HG03139 (cell line): Measurements from ENCODE around the gene SMIM23.

Source experiments
- ATAC-seq: cut with Tn5 transposase; IDR thresholded peaks from one replicate; pipeline ENCODE4 v1.9.1; 2021; ENCODE audit not compliant: unreplicated experiment

SMIM23 gene

DNA sequence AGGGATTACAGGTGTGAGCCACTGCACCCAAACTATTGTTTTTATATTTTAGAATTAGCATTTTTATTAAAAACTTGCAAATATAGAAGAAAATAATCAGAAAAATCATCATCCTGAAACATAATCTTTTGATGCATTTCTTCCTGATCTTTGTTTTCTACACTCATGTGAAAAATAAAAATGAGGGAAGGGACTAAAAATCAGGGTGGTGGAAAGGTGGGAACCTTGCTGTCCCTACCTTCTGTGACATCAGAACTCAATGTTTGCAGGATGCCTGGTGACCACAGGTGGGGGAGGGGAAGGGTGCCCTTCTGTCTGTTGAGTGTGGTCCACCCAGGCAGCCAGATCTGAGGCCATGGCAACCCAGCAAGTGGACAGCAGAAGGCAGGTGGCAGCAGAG lies at the start of gene SMIM23:
SMIM23 (plus strand) TSS at position 301 of the 400 bp plus-strand sequence; CDS start at position 356, 55 bp downstream.
- no peak for ATAC-seq

DNA sequence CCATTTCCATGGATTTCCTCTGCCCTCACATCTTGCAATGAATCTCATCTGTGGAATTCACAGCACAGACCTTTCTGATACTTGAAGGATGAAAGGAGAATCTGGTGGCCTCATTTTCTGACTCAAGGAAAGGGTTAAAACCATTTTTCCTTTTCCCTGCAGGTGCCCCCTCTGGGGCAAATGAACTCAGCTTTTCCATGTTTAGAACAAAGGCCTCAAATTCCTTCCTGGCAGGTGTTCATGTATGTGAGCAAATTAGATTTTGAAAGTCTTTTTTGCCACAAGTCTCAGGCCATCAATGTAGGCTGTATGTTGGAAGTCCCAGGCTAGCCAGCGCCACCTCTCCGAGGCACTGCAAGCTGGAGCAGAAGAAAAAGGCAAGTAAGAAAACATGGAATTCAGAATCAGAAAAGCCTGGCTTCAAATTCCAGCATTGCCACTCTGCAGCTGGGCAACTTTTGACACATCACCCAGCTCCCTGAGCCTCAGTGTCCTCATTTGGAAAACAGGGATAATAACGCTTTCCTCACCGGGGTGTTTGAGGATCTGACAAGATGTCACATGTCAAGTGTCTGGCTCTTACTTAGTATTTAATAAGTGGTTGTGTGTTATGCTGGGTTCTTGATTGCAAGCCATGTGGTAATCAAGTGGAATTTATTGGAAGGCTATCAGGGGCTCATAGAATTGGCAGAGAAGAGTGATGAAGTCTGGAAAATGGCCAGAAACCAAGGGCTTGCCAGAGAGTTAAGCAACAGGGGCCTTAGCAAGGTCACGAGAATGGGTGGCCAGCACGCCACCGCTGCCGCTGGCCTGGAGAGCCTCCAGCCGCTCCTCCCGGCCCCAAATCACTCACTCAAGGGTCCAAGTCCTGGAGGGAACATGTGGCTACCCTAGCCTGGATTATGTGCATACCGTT lies 48.4 kb upstream of the SMIM23 start:
- ATAC-seq: no peak

DNA sequence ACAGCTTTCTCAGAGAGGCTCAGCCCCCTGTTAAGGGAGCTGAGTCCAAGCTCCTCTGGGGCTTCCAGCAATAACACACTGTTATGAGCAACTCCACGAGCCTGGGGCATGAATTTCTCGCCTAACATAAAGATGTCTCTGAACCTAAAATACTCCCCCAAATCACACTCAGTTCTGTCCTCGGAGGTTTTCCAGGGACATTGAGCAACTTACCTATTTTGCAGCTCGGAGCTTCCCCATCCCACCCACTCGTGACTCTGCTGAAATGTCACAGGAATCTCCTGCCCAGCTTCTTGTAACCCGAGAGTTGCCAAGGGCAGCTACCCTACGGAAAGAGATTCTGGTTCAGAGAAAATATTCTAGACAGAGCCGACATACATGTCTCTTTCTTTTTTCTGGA lies 47.1 kb upstream of the SMIM23 start:
- ATAC-seq: no peak

DNA sequence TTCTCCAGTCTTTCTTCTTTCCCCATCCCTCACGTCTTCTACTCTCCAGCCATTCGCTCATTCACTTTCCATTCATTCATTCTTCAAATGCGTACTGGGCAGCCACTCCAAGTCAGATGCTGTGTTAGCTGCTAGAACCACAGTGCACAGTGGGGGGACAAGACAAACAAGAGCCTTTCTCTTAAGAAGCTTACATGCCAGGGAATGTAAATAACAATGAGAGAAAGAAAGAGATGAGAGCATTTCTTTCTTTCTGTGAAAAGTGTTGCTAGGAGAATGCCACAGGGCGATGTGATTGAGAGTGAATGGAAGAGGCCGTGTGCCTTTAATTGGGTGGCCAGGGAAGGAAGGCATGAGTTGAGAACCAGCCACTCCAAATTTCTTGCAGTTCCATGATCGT lies 46.3 kb upstream of the SMIM23 start:
- ATAC-seq: no peak

DNA sequence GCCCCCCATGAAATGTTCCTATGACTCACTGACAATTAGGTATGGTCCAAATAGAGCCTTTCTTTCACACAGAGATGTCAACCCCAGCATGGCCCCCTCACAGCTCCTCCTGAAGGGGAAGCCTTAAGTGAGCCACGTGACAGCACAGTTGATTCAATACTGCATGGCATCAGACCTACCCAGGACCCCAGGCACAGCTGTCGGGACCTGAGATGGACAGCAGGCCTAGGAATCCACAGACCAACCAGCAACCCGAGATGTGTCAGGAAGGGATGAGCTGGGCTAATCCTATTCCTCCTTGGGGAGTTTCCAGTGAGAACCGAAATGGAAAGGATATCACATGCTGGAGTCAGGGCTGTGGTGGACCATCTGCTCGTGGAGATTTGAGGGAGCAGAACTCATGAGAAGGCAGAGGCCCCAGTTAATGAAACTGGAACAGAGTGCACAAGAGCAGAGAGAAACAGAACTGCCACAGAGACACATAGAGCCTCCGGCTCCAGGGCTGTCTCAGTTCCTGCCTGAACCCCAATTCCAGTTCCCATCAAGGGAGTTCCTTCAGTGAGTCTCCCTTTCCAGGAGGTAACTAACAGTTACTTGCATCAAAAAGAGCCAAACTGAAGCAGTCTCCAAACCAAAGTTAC lies 42.1 kb upstream of the SMIM23 start:
- ATAC-seq: no peak

DNA sequence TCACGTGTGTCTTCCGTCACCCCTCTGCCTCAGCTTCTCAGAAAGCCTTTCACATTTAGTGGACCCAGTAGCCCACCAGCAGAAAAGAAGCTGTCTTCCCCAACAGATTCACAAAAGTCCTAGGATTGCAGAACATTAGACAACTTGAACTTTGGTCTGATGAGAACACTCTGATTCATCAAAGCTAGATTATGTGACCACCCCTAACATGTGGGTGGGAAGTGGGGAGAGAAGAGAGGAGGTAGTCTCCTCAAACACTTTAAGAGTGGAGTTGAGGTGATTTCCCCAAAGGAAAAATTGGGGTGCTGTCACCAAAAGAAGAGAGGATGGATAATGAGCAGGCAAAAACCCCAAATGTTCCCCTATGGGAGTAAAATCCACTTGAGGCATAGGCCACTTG lies 41.4 kb upstream of the SMIM23 start:
- no peak for ATAC-seq

DNA sequence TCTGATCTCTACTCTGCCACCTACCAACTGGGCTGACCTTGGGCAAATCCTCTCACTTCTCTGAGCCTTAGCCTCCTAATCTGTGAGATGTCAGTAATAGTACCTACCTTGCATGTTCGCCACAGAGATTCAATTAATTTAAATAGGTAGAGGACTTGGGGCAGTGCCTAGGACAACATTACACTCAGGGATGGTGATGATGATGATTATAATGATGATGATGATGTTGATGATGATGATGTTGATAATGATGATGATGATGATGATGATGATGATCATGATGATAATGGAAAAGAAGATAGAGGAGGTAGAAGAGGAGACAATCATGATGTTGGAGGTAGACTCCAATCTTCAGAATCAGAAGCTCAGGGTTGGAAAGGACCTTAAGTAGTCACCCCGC lies 40.7 kb upstream of the SMIM23 start:
- ATAC-seq: no peak

DNA sequence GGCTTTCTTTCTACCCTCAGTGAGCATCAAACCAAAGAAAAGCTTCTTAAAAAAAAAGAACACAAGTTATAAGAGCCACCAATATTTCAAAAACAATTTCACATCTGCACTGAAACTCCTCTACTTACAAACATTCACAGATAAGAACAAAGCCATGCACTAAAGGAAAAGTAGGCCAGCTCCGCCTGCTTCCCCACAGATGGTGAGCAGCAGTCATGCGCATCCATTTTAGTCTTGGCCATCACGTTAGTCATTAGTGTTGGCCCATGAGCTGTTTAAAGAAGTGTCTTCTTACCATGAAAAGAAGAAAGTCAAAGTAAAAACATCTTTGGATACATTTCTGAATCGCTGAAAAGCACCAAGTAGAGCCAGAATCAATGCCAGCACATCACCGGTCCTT lies 40.0 kb upstream of the SMIM23 start:
- ATAC-seq: no peak

DNA sequence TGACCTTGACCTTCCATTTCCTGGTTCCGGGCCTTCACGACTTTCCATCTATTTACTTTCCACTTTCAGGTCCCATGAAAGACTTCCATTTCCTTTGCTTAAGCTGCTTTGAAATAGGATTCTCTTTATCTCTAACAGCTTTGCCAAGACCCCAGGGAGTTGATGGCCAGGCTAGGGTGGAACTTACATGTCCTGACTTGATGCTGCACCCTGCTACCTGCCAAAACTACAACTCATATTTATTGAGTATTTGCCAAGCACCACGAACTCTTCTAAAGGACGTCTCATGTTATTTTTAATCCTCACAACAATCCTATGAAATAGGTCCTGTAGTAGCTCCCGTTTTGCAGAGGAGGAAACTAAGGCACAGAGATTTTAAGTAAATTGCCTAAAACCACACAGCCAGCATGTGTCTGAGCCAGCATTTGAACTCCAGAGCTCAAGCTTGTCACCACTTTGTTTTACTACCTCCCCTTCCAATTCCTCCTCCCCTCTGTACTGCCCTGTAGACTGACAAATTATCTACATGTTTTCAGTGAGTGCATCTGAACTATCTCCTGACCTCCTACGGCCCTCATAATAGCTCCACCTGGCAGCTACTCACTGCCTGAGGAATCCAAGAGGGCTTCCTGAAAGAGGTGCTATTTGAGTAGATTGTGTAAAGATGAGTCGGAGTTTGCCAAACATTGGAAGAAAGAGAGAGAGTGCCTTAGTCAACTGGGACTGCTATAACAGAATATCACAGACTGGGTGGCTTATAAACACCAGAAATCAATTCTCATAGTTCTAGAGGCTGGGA lies 38.4 kb upstream of the SMIM23 start:
- no peak for ATAC-seq

DNA sequence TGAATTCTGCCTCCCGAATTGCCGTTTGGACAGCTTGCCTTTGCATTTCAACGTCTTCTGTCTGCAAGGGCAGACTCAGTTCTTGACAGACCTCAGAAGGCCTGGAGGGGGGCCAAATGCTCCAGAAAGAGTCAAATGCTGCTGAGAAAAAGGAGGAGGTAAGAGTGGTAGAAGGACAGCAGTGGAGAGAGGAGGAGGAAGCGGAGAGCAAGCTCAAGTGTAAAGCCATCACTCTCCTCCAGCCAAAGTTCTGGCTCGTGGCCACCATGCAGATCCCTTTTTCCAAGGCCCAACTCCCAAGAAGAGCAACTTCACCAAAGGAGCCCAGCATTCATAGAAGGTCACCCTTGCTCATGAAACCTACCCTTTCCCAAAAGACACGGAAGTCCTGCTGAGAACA lies 36.9 kb upstream of the SMIM23 start:
- no peak for ATAC-seq

DNA sequence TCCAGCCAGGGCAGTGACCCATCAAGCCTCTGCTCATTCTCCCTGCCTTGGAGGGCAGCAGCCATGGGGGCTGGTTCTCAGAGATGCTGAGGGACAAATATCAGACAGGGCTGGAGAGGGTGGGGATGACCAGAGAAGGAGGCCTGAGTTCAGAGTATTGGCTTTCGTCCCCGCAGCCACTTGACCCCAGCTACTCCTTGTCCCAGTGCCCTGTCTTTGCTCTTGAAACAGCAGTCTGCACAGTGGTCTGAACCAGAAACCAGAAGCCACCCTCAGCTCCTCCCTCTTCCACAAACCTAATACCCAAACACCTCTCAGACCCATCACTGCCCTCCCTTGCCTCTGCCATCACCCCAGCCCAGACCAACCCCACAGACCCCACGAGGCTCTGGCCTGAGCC lies 36.3 kb upstream of the SMIM23 start:
- no peak for ATAC-seq

DNA sequence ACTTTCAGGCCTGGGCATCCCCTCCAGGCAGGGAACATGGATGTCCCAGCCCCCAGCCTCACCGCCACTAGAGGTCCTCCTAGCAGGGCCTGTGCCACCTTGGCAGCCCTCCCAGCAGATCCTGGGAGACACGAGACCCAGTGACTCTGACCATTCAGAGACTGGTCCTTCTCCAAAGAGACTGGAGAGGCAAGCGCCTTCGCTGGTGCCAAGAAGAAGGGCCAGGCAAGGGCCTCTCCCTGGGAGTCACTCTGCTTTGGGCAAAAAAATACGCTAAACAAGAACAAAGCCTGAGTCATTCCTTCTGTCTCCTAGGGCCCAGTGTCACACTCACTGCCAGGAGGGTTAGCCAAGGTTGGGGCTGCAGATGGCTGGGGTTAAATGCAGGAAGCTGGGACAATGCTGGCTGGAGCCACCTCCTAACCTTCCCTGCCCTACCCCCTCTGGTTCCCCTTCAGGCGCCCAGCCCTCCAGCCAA lies 35.3 kb upstream of the SMIM23 start:
- ATAC-seq: no peak

DNA sequence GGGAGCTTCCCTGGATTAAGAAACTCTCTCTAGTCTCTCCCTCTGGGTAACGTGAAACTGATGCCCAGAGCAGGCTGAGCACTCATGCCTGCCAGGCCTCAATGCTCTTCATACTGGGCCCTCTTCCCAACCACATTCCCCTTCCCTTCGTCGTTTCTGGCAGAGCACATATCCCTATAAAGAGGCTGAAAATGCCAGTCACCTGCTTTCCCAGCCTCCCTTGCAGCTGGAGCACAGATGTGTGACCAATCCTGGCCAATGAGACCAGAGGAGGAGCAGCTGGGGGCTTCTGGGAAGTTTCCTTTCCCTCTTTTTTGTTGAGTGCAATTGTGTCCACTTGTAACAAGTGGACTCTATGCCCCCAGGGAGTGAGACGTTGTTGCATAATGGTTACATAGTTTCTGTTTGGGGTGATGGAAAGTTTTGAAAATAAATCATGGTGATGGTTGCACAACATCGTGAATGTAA lies 30.2 kb upstream of the SMIM23 start:
- no peak for ATAC-seq

DNA sequence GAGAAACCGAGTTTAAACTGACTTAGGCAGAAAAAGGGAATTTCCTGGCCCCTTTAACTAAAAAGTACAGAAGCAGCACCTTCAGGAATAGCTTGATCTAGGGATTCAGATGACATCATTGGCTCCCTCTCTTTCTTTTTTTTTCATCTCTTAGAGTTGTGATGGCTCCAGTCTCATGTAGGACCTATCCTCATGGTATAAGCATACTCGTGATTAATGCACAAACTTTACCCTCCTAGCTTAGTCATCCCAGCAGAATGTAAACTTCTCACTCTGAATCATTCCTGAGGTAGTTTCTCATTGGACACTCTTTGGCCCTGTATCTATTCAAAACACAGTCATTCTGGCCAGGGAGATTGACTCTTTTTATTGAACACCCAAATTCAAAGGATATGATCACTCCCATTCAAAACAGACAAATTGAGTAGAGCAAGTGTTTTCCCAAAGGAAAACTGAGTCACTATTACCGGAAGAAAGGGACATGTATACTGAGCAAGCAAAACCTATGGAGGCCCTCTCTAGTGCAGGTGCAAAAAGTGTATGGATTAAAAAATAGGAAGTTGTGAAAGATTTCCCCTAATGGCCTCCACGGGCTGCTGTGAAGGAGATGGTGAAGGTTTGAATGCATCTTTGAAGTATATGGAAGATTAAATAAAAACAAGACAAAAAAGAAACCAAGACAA lies 27.6 kb upstream of the SMIM23 start:
- no peak for ATAC-seq

DNA sequence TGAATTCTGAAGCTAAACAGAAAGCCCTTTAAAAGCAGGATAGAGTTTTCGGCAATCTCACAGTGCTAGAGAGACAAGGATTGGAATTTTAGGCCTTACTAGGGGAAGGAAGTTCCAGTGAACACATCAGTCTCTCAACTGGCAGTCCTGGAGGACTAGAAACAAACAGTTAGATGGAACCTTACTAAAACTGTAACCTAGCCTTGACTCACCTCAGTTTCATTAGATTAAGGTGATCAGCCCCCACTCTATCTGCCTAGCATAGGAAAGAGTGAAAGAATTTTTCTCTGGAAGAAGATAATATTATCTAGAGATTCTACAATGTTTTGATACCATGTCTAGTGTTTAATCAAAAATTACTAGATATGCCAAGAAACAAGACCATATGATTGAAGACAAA lies 25.8 kb upstream of the SMIM23 start:
- ATAC-seq: no peak

DNA sequence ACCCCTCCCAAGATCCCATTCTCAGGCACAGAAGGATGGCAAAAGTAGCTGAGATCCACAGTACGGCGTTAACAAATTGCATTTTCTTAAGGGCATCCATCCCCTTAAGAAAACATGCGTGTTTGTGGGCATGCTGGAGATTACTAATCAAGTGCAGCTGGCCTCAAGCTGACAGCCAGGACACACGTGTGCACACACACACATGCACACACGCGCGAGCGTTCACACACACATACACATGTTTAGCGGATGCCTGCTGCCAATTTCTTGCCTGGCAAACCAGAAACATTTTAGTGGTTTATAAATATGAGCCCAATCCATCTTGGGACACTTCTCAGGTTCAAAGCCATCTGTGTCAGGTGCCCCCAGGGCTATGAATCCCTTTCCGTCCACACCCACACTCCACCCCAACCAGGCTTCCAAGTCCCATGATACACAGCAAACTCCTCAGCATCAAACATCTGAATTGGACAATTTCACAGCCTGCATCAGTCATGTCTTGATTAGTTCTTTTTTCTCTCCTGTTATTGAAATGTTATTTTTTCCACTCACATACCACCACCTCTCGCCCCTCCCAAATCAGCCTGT lies 23.5 kb upstream of the SMIM23 start:
- ATAC-seq: no peak

DNA sequence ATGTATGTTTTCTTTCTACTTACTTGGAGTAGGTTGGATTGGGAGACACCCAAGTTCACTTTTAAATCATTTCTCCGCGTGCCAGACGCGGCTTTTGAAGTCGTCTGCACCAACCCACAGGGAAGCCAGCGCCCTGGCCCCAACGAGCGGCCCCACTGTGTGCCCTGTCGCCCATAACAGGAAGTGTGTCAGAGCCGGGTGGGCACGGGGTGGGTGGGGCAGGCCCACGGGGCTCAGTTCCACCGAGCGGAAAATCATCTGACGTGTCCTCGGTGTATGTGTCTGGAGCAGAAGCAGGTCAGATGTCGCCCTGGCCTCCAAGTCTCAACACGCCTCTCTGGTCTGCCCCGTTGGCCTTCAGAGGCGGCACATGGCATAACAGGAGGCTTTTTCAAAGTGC lies 22.7 kb upstream of the SMIM23 start:
- no peak for ATAC-seq

DNA sequence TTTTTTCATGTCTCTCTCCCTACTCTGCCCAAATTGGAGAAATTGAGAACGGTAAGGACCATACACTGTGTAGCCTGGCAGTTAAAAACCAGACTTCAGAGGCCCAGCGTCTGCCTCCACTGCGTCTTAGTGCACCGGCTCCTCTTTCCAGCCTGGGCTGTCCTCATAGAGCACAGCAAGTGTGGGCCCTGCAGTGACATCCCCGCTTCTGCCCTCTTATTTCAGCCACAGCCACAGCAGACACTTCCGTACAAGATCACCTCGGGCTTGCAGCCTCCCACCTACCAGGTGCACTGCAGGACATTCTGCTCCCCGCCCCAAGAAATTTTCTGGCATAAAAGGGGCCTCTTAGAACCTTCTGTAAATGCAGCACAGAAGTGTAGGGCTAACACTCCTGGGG lies 21.4 kb upstream of the SMIM23 start:
- ATAC-seq: no peak

DNA sequence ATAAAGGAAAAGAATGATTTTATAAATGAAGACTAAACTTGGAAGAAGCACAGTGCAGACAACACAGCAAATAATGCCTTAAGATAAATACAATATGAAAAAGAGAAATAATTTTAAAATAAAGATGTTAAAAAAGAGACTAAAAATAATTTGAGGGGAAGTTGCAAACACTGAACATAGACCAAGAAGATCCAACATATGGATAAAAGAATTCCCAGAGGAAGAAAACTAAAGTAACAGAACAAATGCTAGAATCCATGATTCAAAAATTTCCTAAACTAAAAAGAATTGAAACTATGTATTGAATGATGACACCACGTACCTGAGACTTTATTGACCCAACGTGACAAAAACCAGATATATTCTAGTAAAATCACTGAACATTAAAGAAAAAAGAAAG lies 18.7 kb upstream of the SMIM23 start:
- no peak for ATAC-seq

DNA sequence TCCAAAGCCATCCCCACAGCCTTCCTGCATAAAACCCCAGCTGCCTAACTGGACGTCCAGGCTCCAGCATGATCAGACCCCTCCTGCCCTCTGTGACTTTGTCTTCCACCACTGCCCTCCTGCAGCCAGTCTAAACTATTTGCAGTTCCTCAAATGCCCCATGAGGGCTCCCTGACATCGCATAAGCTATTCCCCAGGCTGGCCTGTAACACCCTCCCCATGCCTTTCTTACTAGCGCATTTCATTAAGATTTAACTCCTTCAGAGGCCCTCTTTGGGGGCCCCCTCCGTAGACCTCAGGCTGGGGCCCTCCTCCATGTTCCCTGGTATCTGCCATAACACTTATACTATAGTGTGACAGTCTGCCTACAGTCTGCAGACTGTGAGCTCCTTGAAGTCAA lies 15.5 kb upstream of the SMIM23 start:
- ATAC-seq: no peak

DNA sequence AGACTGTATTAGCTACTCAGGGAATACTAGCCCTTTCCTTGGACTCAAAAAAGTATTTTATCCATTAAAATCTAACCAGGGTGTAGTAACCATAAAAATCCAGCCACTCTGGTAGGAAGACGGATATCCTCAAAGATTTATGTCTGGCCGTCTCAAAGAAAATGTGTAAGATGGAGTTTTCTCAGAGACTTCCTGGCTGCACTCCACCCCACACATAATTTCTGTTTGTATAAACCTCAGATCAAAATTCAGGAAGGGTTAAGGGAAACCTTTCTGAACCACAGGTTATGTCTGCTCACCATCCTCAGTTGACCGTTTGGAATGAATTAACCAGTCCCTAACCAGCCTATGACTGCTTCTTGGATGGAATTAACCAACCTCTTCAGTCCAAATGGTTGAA lies 13.8 kb upstream of the SMIM23 start:
- no peak for ATAC-seq
